Gastrocnemius medialis (tissue), 4 donors: ENCODE data around the gene KDM4C. TPM values are rescaled to one million over a fixed set of nuclear protein-coding genes. Genes with fewer than 3 reads are reported as not detected.

Experiments used
- ATAC-seq, 2 donors: fragments of 150-250 bp; one replicate each; pipeline ENCODE4 v1.9.1; 2016
- DNase-seq, 2 donors: peaks; one replicate each; pipeline ENCODE4 v3.0.0-alpha.2; 2019
- H3K27ac ChIP-seq, 4 donors: fragments of 200-600 bp; sonication (generic); 1 replicate in 1 of 4; 2 replicates in 3 of 4; pipeline ENCODE4 v1.5.1; 2016 to 2018; ENCODE audit warnings: mild to moderate bottlenecking in 2 of 4, moderate library complexity in 1 of 4
- H3K27me3 ChIP-seq, 3 donors: fragments of 200-600 bp; sonication (generic) in 2 of 3; 1 replicate in 1 of 3; 2 replicates in 2 of 3; pipeline versions ENCODE4 v1.5.1 to v1.6.0; 2016 to 2019; ENCODE audit warnings: mild to moderate bottlenecking in 1 of 3, moderate library complexity in 1 of 3
- H3K36me3 ChIP-seq, 2 donors: fragments of 200-600 bp; sonication (generic) in 1 of 2; one replicate each; pipeline ENCODE4 v1.5.1; 2017 to 2018
- H3K4me1 ChIP-seq, 2 donors: fragments of 200-600 bp; sonication (generic) in 1 of 2; one replicate each; pipeline ENCODE4 v1.5.1; 2016 to 2017; ENCODE audit warnings: mild to moderate bottlenecking in 2 of 2
- H3K4me3 ChIP-seq, 4 donors: fragments of 200-600 bp; sonication (generic) in 3 of 4; 1 replicate in 1 of 4; 2 replicates in 3 of 4; pipeline ENCODE4 v1.5.1; 2016 to 2019; ENCODE audit warnings: mild to moderate bottlenecking in 2 of 4
- H3K9me3 ChIP-seq, 3 donors: fragments of 200-600 bp; sonication (generic) in 2 of 3; 1 replicate in 1 of 3; 2 replicates in 2 of 3; pipeline ENCODE4 v1.5.1; 2016 to 2019
- POLR2A ChIP-seq, 2 donors: fragments of 450-650 bp; IDR thresholded peaks; one replicate each; pipeline ENCODE4 v1.6.1; 2017; ENCODE audit warnings: antibody characterized with exemption in 2 of 2, mild to moderate bottlenecking in 2 of 2, moderate library complexity in 2 of 2
- in situ Hi-C, 4 donors: fragments of 200-750 bp; cut with MboI; loops; one replicate each; pipeline versions ENCODE4 v1.15.0 to v1.8.0; 2017; ENCODE audit warnings: low sequenced_read_pairs in 4 of 4
- intact Hi-C: fragments of 100-400 bp; cut with DNase I; formaldehyde crosslinking; loops from one replicate; pipeline ENCODE4 v1.15.1; 2023; ENCODE audit warnings: low total_unique reads
- total RNA-seq, 4 donors: library from RNA; depleted of rRNA; stranded (reverse); fragments of >200 nt; gene quantifications; one replicate each; pipeline versions ENCODE4 v1.1.0 to v1.2.3, GENCODE V29; 2016
- TF ChIP-seq, protein P1 (sequence below), 5 experiments: fragments of 450-650 bp in 3 of 5; fragments of 200-600 bp in 2 of 5; sonication (generic) in 2 of 5; IDR thresholded peaks in 4 of 5; conservative IDR thresholded peaks in 1 of 5; 1 replicate in 4 of 5; 2 replicates in 1 of 5; pipeline ENCODE4 v1.5.1; 2016 to 2019; ENCODE audit warnings: antibody characterized with exemption in 5 of 5, mild to moderate bottlenecking in 3 of 5, moderate library complexity in 3 of 5

Gene KDM4C
- total RNA-seq, 4 donors from 2014 or later: 7.7 to 23.3 (median 10.0) TPM

DNA sequence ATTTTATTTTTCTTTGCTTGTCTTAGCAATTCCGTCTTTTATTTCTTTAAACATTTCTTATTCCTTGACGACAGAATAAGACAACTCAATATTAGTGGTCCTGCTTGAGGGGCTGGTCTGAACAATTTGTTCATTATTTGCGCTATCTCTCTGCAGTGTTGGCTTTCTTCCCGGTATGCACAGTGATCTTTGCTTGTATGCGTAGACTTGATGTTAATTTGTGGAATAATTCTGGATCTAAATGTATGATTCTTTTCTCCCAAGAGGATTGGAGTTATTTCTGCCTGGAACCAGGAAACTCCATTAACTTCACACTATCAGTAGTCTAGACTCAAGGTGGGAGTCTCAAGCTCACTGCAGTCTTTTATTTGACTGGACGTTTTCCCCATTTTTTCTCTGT lies 80.4 kb downstream of the KDM4C start:
- in situ Hi-C loops: no loop called here
- Histone ChIP-seq H3K36me3 (no peaks in the 10 kb centered on the region), H3K27me3 (no peaks in the 10 kb centered on the region), H3K4me1 (no peaks in the 10 kb centered on the region), H3K27ac (no peak overlapping the region), H3K9me3 (no peaks in the 10 kb centered on the region), H3K4me3 (no peak overlapping the region)
- intact Hi-C loops: no loop called here
- no peak for ATAC-seq
- no peak for DNase-seq
- TF ChIP-seq, protein P1, sequence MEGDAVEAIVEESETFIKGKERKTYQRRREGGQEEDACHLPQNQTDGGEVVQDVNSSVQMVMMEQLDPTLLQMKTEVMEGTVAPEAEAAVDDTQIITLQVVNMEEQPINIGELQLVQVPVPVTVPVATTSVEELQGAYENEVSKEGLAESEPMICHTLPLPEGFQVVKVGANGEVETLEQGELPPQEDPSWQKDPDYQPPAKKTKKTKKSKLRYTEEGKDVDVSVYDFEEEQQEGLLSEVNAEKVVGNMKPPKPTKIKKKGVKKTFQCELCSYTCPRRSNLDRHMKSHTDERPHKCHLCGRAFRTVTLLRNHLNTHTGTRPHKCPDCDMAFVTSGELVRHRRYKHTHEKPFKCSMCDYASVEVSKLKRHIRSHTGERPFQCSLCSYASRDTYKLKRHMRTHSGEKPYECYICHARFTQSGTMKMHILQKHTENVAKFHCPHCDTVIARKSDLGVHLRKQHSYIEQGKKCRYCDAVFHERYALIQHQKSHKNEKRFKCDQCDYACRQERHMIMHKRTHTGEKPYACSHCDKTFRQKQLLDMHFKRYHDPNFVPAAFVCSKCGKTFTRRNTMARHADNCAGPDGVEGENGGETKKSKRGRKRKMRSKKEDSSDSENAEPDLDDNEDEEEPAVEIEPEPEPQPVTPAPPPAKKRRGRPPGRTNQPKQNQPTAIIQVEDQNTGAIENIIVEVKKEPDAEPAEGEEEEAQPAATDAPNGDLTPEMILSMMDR (IDR thresholded peaks at IDR 0.05 in 4 of 5, conservative IDR thresholded peaks at IDR 0.05 in 1 of 5): no peak
- no peak for TF ChIP-seq POLR2A (IDR thresholded peaks at IDR 0.05)

DNA sequence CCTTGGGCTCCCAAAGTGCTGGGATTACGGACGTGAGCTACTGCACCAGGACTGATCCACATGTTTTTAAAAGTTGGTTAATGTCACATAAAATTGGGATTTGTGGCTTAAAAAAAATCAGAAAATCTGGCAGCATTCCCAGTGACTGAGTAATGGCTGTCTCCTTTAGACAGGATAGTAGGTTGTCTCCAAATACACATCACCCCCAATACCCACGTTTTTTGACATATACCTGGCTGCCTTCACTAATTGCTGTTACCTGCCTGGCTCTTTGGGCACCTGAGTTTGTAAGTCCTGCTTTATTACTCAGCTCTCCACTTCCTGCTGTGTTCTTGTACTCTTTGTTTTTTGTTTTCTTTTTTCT lies 84.8 kb downstream of the KDM4C start:
- intact Hi-C loops (no loop called here), in situ Hi-C loops (no loop called here)
- no peaks in the 10 kb centered on the region for H3K27me3 ChIP-seq
- DNase-seq (no peak), ATAC-seq (no peak)
- peaks cover 5 to 6% of the 10 kb centered on the region in 2 donors for H3K4me1 ChIP-seq
- H3K9me3 ChIP-seq: no peaks in the 10 kb centered on the region
- no peaks in the 10 kb centered on the region for H3K36me3 ChIP-seq
- no peak overlapping the region for H3K27ac ChIP-seq
- H3K4me3 ChIP-seq: no peak overlapping the region
- TF ChIP-seq POLR2A (IDR thresholded peaks at IDR 0.05): no peak
- TF ChIP-seq, protein P1 (IDR thresholded peaks at IDR 0.05 in 4 of 5, conservative IDR thresholded peaks at IDR 0.05 in 1 of 5): no peak

DNA sequence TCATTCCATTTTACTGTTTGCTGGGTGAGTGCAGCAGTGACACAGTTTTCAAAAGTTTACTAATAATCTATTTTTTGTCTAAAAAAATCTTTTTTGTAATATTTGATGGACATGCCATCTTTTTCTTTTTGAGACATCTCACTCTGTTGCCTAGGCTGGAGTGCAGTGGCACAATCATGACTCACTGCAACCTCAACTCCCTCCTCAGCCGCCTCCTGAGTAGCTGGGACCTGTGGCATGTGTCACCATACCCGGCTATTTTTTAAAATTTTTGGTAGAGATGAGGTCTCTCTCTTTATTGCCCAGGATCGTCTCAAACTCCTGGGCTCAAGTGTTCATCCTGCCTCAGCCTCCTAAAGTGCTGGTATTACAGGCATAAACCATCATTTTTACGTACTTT lies 86.0 kb downstream of the KDM4C start:
- in situ Hi-C loops: no loop called here
- Histone ChIP-seq H3K36me3 (no peaks in the 10 kb centered on the region), H3K27ac (no peak overlapping the region), H3K9me3 (no peaks in the 10 kb centered on the region), H3K4me1 (peaks cover 5 to 6% of the 10 kb centered on the region in 2 donors), H3K27me3 (no peaks in the 10 kb centered on the region), H3K4me3 (no peak overlapping the region)
- intact Hi-C loops: no loop called here
- no peak for TF ChIP-seq POLR2A (IDR thresholded peaks at IDR 0.05)
- TF ChIP-seq, protein P1 (IDR thresholded peaks at IDR 0.05 in 4 of 5, conservative IDR thresholded peaks at IDR 0.05 in 1 of 5): no peak
- DNase-seq (no peak), ATAC-seq (no peak)

DNA sequence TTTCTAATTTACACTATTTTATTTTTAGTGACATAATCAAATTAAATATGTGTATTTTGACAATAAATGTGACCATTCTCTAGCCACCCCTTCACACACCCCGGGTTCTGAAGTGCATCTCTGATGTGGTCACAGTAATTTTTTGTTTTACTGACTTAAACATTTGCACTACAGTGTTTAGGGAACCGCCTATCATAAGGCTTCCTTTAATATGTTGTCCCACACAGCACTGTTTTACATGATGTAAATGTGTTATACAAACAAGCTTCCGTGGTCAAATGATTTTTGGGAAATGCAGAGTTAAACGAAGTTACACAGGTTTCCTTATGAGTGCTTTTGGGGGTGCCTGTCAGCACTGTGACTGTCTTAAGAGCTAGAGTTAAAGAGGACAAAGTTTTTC lies 86.5 kb downstream of the KDM4C start:
- no peak overlapping the region for H3K27ac ChIP-seq
- DNase-seq (no peak), ATAC-seq (no peak)
- TF ChIP-seq, protein P1 (IDR thresholded peaks at IDR 0.05 in 4 of 5, conservative IDR thresholded peaks at IDR 0.05 in 1 of 5): no peak
- no peak for TF ChIP-seq POLR2A (IDR thresholded peaks at IDR 0.05)
- H3K27me3 ChIP-seq: no peaks in the 10 kb centered on the region
- in situ Hi-C loops: no loop called here
- peaks cover 5 to 6% of the 10 kb centered on the region in 2 donors for H3K4me1 ChIP-seq
- no peaks in the 10 kb centered on the region for H3K9me3 ChIP-seq
- no peak overlapping the region for H3K4me3 ChIP-seq
- no peaks in the 10 kb centered on the region for H3K36me3 ChIP-seq
- intact Hi-C loops: no loop called here

GRCh38 chr9:6845128-6845826 lies 87.5 kb downstream of the KDM4C start:
- no peaks in the 10 kb centered on the region for H3K36me3 ChIP-seq
- no peak overlapping the region for H3K27ac ChIP-seq
- DNase-seq: no peak
- in situ Hi-C loops: no loop called here
- TF ChIP-seq, protein P1 (IDR thresholded peaks at IDR 0.05 in 4 of 5, conservative IDR thresholded peaks at IDR 0.05 in 1 of 5): no peak
- no peak for TF ChIP-seq POLR2A (IDR thresholded peaks at IDR 0.05)
- intact Hi-C loops: no loop called here
- H3K9me3 ChIP-seq: no peaks in the 10 kb centered on the region
- no peaks in the 10 kb centered on the region for H3K27me3 ChIP-seq
- no peak for ATAC-seq
- H3K4me3 ChIP-seq: no peak overlapping the region
- peaks cover 5 to 6% of the 10 kb centered on the region in 2 donors for H3K4me1 ChIP-seq
